ENCODE measurements around the gene MAPRE2. TPM values are rescaled to one million over a fixed set of nuclear protein-coding genes. Genes with fewer than 3 reads are reported as not detected.

MAPRE2 gene
- total RNA-seq, 1 experiment from 2014 or later: 16.4 TPM

DNA sequence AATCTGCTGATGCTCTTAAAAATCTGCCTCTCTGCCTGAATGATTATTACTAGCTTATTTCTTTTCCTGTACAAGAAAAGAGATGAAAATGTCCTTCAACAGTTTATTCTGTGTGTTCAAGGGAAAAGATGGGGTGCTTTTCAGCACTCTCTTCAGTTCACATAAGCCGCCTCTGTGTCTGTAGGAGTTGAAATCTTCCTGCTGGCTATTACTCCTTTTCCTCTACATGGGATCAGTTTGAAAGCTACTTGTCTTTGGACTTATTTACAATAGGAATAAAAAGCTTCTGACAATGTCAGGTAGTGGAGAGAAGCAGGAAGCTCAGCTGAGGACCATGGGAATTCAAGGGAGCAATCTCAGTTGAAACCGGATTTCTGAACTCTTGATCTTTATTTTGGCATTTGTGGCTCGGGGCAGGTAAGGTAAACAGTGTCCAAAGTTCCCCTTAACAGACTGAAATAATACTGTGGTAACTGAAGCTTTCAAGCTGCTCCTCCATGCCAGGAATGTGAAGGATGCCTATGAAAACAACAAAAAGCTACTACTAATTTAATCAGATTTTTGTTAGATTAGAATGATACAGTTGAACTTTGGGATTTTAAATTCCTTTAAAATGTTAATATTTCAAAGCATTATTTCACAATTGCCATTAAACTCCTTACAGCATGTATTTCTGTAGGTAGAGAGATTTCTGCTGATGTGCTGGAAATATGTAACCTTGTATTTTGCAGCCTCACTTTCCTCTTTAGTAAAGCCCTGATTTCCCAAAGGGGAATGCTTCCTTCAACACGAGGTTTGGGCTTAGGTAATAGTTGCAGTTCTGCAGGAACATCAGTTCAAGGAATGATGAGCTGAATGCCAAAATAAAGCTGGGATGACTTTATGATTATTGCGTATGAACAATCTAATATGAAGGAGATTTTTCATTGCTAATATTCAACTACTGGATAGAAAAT lies 43.6 kb downstream of the MAPRE2 start:
- Histone ChIP-seq H3K27me3 (replicated peaks; ENCODE audit: insufficient read depth, low read depth, low read length, poor library complexity) (no peaks in the 10 kb centered on the region), H3K36me3 (ENCODE audit: insufficient read depth, low read length, poor library complexity, severe bottlenecking) (no peaks in the 10 kb centered on the region), H3K4me1 (ENCODE audit: insufficient read depth, low read length, poor library complexity, severe bottlenecking) (no peaks in the 10 kb centered on the region), H3K27ac (ENCODE audit: low read depth, low read length, poor library complexity, severe bottlenecking) (no peak overlapping the region), H3K4me3 (ENCODE audit: low read depth, low read length, poor library complexity, severe bottlenecking) (no peak overlapping the region), H3K9me3 (ENCODE audit: low read depth, low read length, poor library complexity, severe bottlenecking) (no peaks in the 10 kb centered on the region)
- ChIA-PET CTCF (no interaction called here), POLR2A (ENCODE audit: low non-redundant PET) (no interaction called here)
- TF ChIP-seq EZH2 (IDR thresholded peaks at IDR 0.05; ENCODE audit: borderline replicate concordance, low read depth, low read length, poor library complexity, severe bottlenecking): no peak
- DNase-seq (ENCODE audit: low spot score): no peak
- no TSS peak for BruUV-seq (replicated peaks)
- intact Hi-C loops (cut with micrococcal nuclease; ENCODE audit: unreplicated experiment): no loop called here

DNA sequence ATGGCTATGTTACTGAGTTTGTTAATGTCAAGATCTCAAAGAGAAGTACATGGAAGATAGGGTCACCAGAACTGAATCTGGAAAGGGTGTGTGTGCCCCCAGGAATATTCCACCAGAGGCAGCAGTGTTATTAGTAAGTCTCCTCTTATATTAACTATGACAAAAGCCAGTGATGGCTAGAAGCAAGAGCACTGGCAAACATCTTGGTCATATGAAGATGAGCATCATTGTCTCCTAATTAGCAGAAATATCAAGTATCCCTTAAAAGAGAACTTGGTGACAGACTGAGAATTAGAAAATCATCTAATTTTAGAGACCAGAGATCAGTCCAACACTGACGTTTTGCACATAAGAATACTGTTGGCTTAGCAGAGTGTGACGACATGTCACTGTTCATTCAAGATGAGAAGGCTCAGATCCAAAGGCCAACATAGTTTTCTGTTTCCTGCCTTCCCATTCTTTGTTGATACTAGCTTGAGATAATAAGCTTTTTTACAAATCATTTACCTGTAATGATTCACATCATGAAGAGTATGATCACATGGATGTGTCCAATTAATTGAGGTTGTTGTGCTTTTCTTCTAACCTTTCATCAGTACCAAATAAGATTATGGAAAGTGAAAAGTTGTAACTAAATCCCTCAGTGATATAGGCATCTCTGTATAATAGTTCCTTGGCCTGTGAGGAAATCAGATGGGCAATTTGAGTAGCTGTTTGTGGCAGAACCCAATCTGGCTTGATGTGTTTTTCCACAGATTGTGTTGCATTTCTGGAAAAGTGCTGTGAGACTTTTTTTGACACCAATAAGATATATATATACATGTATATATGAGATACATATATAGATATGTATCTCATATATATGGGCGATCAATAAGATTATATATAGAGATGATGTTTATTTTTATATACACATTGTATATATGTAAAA lies 44.5 kb downstream of the MAPRE2 start:
- Histone ChIP-seq H3K4me3 (ENCODE audit: low read depth, low read length, poor library complexity, severe bottlenecking) (no peak overlapping the region), H3K9me3 (ENCODE audit: low read depth, low read length, poor library complexity, severe bottlenecking) (no peaks in the 10 kb centered on the region), H3K27me3 (replicated peaks; ENCODE audit: insufficient read depth, low read depth, low read length, poor library complexity) (no peaks in the 10 kb centered on the region), H3K27ac (ENCODE audit: low read depth, low read length, poor library complexity, severe bottlenecking) (no peak overlapping the region), H3K36me3 (ENCODE audit: insufficient read depth, low read length, poor library complexity, severe bottlenecking) (no peaks in the 10 kb centered on the region), H3K4me1 (ENCODE audit: insufficient read depth, low read length, poor library complexity, severe bottlenecking) (no peaks in the 10 kb centered on the region)
- ChIA-PET CTCF (no interaction called here), POLR2A (ENCODE audit: low non-redundant PET) (no interaction called here)
- intact Hi-C loops (cut with micrococcal nuclease; ENCODE audit: unreplicated experiment): no loop called here
- DNase-seq (ENCODE audit: low spot score): no peak
- no TSS peak for BruUV-seq (replicated peaks)
- no peak for TF ChIP-seq EZH2 (IDR thresholded peaks at IDR 0.05; ENCODE audit: borderline replicate concordance, low read depth, low read length, poor library complexity, severe bottlenecking)
- TF ChIP-seq, protein P1, sequence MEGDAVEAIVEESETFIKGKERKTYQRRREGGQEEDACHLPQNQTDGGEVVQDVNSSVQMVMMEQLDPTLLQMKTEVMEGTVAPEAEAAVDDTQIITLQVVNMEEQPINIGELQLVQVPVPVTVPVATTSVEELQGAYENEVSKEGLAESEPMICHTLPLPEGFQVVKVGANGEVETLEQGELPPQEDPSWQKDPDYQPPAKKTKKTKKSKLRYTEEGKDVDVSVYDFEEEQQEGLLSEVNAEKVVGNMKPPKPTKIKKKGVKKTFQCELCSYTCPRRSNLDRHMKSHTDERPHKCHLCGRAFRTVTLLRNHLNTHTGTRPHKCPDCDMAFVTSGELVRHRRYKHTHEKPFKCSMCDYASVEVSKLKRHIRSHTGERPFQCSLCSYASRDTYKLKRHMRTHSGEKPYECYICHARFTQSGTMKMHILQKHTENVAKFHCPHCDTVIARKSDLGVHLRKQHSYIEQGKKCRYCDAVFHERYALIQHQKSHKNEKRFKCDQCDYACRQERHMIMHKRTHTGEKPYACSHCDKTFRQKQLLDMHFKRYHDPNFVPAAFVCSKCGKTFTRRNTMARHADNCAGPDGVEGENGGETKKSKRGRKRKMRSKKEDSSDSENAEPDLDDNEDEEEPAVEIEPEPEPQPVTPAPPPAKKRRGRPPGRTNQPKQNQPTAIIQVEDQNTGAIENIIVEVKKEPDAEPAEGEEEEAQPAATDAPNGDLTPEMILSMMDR (conservative IDR thresholded peaks at IDR 0.05; ENCODE audit: low read depth, low read length): no peak

- Histone ChIP-seq H3K4me1 (ENCODE audit: insufficient read depth, low read length, poor library complexity, severe bottlenecking) (no peaks in the 10 kb centered on the region), H3K36me3 (ENCODE audit: insufficient read depth, low read length, poor library complexity, severe bottlenecking) (no peaks in the 10 kb centered on the region), H3K27me3 (replicated peaks; ENCODE audit: insufficient read depth, low read depth, low read length, poor library complexity) (no peaks in the 10 kb centered on the region), H3K4me3 (ENCODE audit: low read depth, low read length, poor library complexity, severe bottlenecking) (no peak overlapping the region), H3K9me3 (ENCODE audit: low read depth, low read length, poor library complexity, severe bottlenecking) (no peaks in the 10 kb centered on the region), H3K27ac (ENCODE audit: low read depth, low read length, poor library complexity, severe bottlenecking) (no peak overlapping the region)
- intact Hi-C loops (cut with micrococcal nuclease; ENCODE audit: unreplicated experiment): no loop called here
- no TSS peak for BruUV-seq (replicated peaks)
- CTCF ChIA-PET: no interaction called here
- no peak for DNase-seq (ENCODE audit: low spot score)
- POLR2A ChIA-PET (ENCODE audit: low non-redundant PET): no interaction called here
- TF ChIP-seq, protein P1 (conservative IDR thresholded peaks at IDR 0.05; ENCODE audit: low read depth, low read length): no peak
- no peak for TF ChIP-seq EZH2 (IDR thresholded peaks at IDR 0.05; ENCODE audit: borderline replicate concordance, low read depth, low read length, poor library complexity, severe bottlenecking)
These were observed 45.5 kb downstream of the MAPRE2 start for GRCh38 chr18:35086704-35087103.
